ENCODE measurements around the gene ALG14.

DNA sequence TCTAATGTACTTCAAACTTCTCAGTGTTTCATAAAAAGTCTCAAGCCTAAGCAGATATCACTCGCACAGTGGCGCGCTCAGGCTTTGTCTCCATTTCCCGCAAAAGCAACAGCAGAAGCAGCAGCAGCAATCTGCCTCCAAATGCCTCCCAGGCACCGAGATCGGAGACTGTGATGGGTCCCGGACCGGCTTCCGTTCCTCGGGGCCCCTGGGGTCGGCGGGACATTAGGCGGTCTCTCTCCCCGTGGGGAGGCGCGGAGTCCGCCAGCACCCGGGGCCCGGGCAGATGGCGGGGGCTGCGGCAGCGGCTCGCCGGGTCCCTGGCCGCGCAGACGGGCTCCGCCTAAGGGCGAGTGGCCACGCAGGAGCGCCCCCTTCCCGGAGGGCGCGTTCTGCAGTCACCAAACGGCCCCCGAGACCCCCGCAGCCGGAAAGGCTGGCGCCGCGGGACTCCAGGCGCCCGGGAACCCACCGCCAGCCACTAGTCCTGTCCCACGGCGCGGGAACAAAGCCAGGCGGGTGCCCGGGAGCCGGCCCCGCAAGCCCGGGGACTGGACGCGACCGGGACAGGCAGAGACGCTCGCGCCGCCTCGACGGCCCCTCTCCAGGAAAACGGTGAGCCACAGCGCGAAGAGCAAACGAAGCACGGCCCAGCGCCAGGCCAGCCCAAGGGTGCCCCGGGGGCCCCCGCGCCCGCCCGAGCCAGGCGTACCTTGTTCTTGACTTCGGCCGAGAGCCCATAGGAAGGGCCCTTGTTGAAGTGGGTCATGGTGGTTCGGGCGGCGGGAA is 146.4 kb downstream of the ALG14 start:
- TF ChIP-seq, protein P1, sequence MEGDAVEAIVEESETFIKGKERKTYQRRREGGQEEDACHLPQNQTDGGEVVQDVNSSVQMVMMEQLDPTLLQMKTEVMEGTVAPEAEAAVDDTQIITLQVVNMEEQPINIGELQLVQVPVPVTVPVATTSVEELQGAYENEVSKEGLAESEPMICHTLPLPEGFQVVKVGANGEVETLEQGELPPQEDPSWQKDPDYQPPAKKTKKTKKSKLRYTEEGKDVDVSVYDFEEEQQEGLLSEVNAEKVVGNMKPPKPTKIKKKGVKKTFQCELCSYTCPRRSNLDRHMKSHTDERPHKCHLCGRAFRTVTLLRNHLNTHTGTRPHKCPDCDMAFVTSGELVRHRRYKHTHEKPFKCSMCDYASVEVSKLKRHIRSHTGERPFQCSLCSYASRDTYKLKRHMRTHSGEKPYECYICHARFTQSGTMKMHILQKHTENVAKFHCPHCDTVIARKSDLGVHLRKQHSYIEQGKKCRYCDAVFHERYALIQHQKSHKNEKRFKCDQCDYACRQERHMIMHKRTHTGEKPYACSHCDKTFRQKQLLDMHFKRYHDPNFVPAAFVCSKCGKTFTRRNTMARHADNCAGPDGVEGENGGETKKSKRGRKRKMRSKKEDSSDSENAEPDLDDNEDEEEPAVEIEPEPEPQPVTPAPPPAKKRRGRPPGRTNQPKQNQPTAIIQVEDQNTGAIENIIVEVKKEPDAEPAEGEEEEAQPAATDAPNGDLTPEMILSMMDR (conservative IDR thresholded peaks at IDR 0.05): no peak
- no peak for TF ChIP-seq ZFX (IDR thresholded peaks at IDR 0.05)
